ENCODE data around the gene ARHGAP6. TPM values are rescaled to one million over a fixed set of nuclear protein-coding genes. Genes with fewer than 3 reads are reported as not detected.

The ARHGAP6 gene
- total and polyA plus RNA-seq, 9 of the 15 experiments (the other 6 are each of a cell fraction or from before 2014, with no cell fraction given), result 12.5 to 63.6 (median 41.8) TPM

- Histone ChIP-seq H3K27me3 (ENCODE audit: control insufficient read depth in 2 of 2, insufficient read depth in 2 of 2, low read length in 2 of 2) (no peaks in the 10 kb centered on the region), H3K36me3 (ENCODE audit: control insufficient read depth, insufficient read depth, low read length) (no peaks in the 10 kb centered on the region), H3K27ac (ENCODE audit: extremely low read depth, low read depth, low read length) (peak overlapping the region; percentile 54; the same call in 2 of the 3 replicates), H3K79me2 (ENCODE audit: control insufficient read depth, insufficient read depth, low read length) (no peaks in the 10 kb centered on the region), H3K9me1 (ENCODE audit: control insufficient read depth, insufficient read depth, low read length) (no peaks in the 10 kb centered on the region), H3K4me3 (no peak overlapping the region), H3K9me3 (replicated peaks; ENCODE audit: control insufficient read depth, insufficient read depth, low read depth, low read length) (no peaks in the 10 kb centered on the region; the same call in 1 of the 2 replicates), H3K4me2 (ENCODE audit: insufficient read depth, low read length) (peak overlapping the region; percentile 18; the same call in 1 of the 2 replicates), H4K20me1 (replicated peaks; ENCODE audit: control insufficient read depth, insufficient read depth, low read length) (no peaks in the 10 kb centered on the region), H2AFZ (ENCODE audit: low read depth, low read length) (peak overlapping the region; percentile 90), H3K9ac (ENCODE audit: insufficient read depth in 1 of 2, low read depth in 2 of 2, low read length in 2 of 2) (0 out of 4 replicates have a peak overlapping the region, but pooled peaks of 1 of the 2 experiments have one; percentile 6), H3K4me1 (replicated peaks in 1 of 2; ENCODE audit: control insufficient read depth in 2 of 2, insufficient read depth in 2 of 2, low read length in 2 of 2) (peaks cover 9 to 43% of the 10 kb centered on the region in 2 experiments; a peak in 4 of 5 replicates)
- ATAC-seq (no peak), FAIRE-seq (no peak), DNase-seq (ENCODE audit: extremely low read depth in 1 of 4, low spot score in 3 of 4) (no peak)
- intact Hi-C loops (cut with micrococcal nuclease), result loop anchor here (10.0 kb wide), 1 partner anchor 309 kb away; no protein-coding TSS in a partner anchor
- POLR2A ChIA-PET, result no interaction called here
- BruUV-seq (replicated peaks), result no TSS peak
- CTCF ChIA-PET (ENCODE audit: low intra/inter-chr PET ratio), result no interaction called here
- WGBS (ENCODE audit: insufficient coverage, low coverage, missing lambda C conversion rate), result 51% methylated on average over 5 of the region's 5 CpGs
- in situ Hi-C loops (cut with MboI), result no loop called here
- TF ChIP-seq, protein P1, sequence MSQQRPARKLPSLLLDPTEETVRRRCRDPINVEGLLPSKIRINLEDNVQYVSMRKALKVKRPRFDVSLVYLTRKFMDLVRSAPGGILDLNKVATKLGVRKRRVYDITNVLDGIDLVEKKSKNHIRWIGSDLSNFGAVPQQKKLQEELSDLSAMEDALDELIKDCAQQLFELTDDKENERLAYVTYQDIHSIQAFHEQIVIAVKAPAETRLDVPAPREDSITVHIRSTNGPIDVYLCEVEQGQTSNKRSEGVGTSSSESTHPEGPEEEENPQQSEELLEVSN (IDR thresholded peaks at IDR 0.05; ENCODE audit: borderline replicate concordance in 1 of 2, extremely low read depth in 1 of 2, insufficient read depth in 1 of 2, insufficient read length in 1 of 2, low read depth in 1 of 2, low read length in 1 of 2, poor library complexity in 1 of 2, severe bottlenecking in 1 of 2), result peak in 1 of 2 experiments; percentile 28
- TF ChIP-seq, protein P2, sequence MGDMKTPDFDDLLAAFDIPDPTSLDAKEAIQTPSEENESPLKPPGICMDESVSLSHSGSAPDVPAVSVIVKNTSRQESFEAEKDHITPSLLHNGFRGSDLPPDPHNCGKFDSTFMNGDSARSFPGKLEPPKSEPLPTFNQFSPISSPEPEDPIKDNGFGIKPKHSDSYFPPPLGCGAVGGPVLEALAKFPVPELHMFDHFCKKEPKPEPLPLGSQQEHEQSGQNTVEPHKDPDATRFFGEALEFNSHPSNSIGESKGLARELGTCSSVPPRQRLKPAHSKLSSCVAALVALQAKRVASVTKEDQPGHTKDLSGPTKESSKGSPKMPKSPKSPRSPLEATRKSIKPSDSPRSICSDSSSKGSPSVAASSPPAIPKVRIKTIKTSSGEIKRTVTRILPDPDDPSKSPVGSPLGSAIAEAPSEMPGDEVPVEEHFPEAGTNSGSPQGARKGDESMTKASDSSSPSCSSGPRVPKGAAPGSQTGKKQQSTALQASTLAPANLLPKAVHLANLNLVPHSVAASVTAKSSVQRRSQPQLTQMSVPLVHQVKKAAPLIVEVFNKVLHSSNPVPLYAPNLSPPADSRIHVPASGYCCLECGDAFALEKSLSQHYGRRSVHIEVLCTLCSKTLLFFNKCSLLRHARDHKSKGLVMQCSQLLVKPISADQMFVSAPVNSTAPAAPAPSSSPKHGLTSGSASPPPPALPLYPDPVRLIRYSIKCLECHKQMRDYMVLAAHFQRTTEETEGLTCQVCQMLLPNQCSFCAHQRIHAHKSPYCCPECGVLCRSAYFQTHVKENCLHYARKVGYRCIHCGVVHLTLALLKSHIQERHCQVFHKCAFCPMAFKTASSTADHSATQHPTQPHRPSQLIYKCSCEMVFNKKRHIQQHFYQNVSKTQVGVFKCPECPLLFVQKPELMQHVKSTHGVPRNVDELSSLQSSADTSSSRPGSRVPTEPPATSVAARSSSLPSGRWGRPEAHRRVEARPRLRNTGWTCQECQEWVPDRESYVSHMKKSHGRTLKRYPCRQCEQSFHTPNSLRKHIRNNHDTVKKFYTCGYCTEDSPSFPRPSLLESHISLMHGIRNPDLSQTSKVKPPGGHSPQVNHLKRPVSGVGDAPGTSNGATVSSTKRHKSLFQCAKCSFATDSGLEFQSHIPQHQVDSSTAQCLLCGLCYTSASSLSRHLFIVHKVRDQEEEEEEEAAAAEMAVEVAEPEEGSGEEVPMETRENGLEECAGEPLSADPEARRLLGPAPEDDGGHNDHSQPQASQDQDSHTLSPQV (IDR thresholded peaks at IDR 0.05), result peak; percentile 32; the same call in 1 of the 2 replicates
- TF ChIP-seq ESRRA (IDR thresholded peaks at IDR 0.05; ENCODE audit: borderline replicate concordance, low read depth), result no peak
- no peak for TF ChIP-seq SPI1 (IDR thresholded peaks at IDR 0.05; ENCODE audit: borderline replicate concordance, low read depth, low read length)
- 0 out of 2 replicates have a peak, but pooled peaks have one; percentile 6 for TF ChIP-seq CBFA2T2 (conservative IDR thresholded peaks at IDR 0.05)
- TF ChIP-seq HDAC2 (IDR thresholded peaks at IDR 0.05), result no peak
- TF ChIP-seq L3MBTL2 (IDR thresholded peaks at IDR 0.05), result peak; percentile 20; the same call in 1 of the 2 replicates
- TF ChIP-seq RAD51 (IDR thresholded peaks at IDR 0.05; ENCODE audit: borderline replicate concordance, low read depth), result peak; percentile 34; the same call in 1 of the 2 replicates
- TF ChIP-seq PML (IDR thresholded peaks at IDR 0.05; ENCODE audit: low read length), result no peak
- TF ChIP-seq SREBF2 (CRISPR knock-in tag; IDR thresholded peaks at IDR 0.05), result no peak
- no peak for TF ChIP-seq ZNF140 (CRISPR knock-in tag; IDR thresholded peaks at IDR 0.05)
- no peak for TF ChIP-seq HNRNPL (IDR thresholded peaks at IDR 0.05; ENCODE audit: low read depth, low read length)
- peak; percentile 53; the same call in 1 of the 2 replicates for TF ChIP-seq USF1 (CRISPR knock-in tag; IDR thresholded peaks at IDR 0.05)
Observed at GRCh38 chrX:11465648-11466411, 199.9 kb downstream of the ARHGAP6 start.
